PC-9 (cell line): ENCODE results near the gene SBF2.

Experiments used
- CTCF ChIP-seq: fragments of 200-600 bp; sonication (generic); conservative IDR thresholded peaks from 2 replicates; pipeline ENCODE4 v1.6.1; 2017; ENCODE audit warnings: mixed run types, antibody characterized with exemption, mild to moderate bottlenecking, moderate library complexity
- EZH2 ChIP-seq: fragments of 200-600 bp; sonication (generic); IDR thresholded peaks from 2 replicates; pipeline ENCODE4 v1.8.0; 2017; ENCODE audit warnings: antibody characterized with exemption, low read depth

DNA sequence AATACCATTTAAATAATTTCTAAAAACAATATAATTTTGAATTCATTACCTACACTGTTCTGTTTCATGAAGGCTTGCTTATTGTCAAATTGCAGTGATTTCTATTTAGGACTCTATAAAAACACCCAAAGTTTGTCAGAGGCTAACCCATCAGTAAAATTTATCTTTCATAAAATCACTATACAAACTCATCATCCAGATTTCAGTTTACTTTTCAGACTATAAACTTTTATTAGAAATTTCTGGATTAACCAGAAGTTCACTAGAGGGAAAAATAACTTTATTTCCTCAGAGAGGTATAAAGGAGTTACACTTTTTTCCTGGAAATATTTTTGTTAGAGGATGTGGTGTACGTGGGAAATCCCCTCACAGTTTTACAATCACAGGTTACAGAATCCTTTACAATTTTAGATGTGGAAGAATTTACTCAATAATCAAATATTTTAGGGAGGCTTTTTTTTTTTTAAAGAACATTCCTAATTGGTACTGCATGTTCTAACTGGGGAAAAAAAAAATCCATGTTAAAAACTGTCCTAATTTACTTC lies 453.5 kb downstream of the SBF2 start:
- TF ChIP-seq CTCF: no peak
- no peak for TF ChIP-seq EZH2
